ENCODE results near the gene CKB. TPM values are rescaled to one million over a fixed set of nuclear protein-coding genes. Genes with fewer than 3 reads are reported as not detected.

The CKB gene
- total RNA-seq, 2 experiments from 2014 or later: 0.82 to 3.0 TPM

DNA sequence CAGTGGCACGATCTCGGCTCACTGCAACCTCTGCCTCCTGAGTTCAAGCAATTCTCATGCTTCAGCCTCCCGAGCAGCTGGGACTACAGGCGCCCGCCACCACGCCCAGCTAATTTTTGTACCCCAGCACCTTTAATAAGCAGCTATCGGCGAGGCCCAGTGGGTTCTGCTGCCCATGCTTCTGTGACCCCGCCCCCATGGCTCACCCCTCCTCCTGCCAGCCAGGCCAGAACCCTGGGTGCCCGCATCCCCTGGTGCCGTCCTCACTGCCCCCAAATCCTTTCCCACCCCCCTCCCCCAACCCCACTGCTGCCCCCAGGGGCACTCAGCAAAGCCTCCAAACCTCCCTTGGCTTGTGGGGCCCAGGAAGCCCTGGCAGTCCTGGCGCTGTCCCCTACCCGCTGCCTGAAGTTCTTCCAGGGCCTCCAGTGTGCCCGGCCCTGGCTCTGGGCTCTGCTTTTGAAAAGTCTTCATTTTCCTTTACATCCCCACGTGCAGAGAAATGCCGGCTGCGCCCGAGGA is 25.4 kb upstream of the CKB start:
- DNase-seq (ENCODE audit: low spot score): no peak
- no peaks in the 10 kb centered on the region for H3K9me2 ChIP-seq (ENCODE audit: insufficient read depth, low read length)
- no peaks in the 10 kb centered on the region for H3K9me3 ChIP-seq (ENCODE audit: low read length)
- TF ChIP-seq, protein P1, sequence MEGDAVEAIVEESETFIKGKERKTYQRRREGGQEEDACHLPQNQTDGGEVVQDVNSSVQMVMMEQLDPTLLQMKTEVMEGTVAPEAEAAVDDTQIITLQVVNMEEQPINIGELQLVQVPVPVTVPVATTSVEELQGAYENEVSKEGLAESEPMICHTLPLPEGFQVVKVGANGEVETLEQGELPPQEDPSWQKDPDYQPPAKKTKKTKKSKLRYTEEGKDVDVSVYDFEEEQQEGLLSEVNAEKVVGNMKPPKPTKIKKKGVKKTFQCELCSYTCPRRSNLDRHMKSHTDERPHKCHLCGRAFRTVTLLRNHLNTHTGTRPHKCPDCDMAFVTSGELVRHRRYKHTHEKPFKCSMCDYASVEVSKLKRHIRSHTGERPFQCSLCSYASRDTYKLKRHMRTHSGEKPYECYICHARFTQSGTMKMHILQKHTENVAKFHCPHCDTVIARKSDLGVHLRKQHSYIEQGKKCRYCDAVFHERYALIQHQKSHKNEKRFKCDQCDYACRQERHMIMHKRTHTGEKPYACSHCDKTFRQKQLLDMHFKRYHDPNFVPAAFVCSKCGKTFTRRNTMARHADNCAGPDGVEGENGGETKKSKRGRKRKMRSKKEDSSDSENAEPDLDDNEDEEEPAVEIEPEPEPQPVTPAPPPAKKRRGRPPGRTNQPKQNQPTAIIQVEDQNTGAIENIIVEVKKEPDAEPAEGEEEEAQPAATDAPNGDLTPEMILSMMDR (conservative IDR thresholded peaks at IDR 0.05; ENCODE audit: low read length): no peak
- TF ChIP-seq EZH2phosphoT487 (IDR thresholded peaks at IDR 0.05; ENCODE audit: borderline replicate concordance, low read depth, low read length): no peak
- H3K4me2 ChIP-seq (ENCODE audit: low read length): no peak overlapping the region
- H2AFZ ChIP-seq (ENCODE audit: low read length): no peak overlapping the region
- H3K4me3 ChIP-seq (ENCODE audit: low read depth, low read length, poor library complexity, severe bottlenecking): no peak overlapping the region
- ChIA-PET CTCF (ENCODE audit: unreplicated experiment) (no interaction called here), POLR2A (no interaction called here)
- no peak overlapping the region for H3K27ac ChIP-seq (ENCODE audit: low read depth, low read length, poor library complexity, severe bottlenecking)
- no peaks in the 10 kb centered on the region for H4K20me1 ChIP-seq (ENCODE audit: insufficient read depth, low read length)
- no TSS peak for BruUV-seq (replicated peaks)
- H3K4me1 ChIP-seq (ENCODE audit: insufficient read depth, low read length, poor library complexity, severe bottlenecking): no peaks in the 10 kb centered on the region
- H3K36me3 ChIP-seq (ENCODE audit: insufficient read depth, low read length): no peaks in the 10 kb centered on the region
- H3K79me2 ChIP-seq (ENCODE audit: insufficient read depth, low read depth, low read length): no peaks in the 10 kb centered on the region
- intact Hi-C loops (cut with micrococcal nuclease; ENCODE audit: unreplicated experiment): no loop called here

DNA sequence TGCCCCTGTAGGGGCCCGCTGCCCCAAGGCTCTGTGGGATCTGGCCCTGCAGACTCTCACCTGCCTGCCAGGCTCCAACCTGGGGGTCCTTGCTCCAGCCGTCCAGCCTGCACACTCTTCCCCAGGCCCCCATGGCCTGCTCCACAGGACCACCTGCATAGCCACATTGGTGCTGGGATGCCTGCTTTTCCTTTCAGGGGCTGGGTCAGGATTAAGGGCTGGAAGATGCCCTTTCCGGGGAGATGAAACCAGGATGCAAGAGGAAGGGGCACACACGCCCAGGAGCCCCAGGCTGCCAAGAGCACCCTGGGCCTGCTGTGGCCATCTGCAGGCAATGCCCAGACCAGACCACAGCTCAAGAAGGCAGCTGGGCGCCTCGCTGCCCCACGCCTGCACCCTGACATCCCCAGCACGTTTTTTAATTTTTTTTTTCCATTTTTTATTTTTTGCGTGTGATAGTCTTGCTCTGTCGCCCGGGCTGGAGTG is 24.9 kb upstream of the CKB start:
- no peak overlapping the region for H3K4me2 ChIP-seq (ENCODE audit: low read length)
- no TSS peak for BruUV-seq (replicated peaks)
- no peak for DNase-seq (ENCODE audit: low spot score)
- TF ChIP-seq, protein P1 (conservative IDR thresholded peaks at IDR 0.05; ENCODE audit: low read length): no peak
- TF ChIP-seq EZH2phosphoT487 (IDR thresholded peaks at IDR 0.05; ENCODE audit: borderline replicate concordance, low read depth, low read length): no peak
- H3K9me2 ChIP-seq (ENCODE audit: insufficient read depth, low read length): no peaks in the 10 kb centered on the region
- intact Hi-C loops (cut with micrococcal nuclease; ENCODE audit: unreplicated experiment): no loop called here
- H3K36me3 ChIP-seq (ENCODE audit: insufficient read depth, low read length): no peaks in the 10 kb centered on the region
- H3K79me2 ChIP-seq (ENCODE audit: insufficient read depth, low read depth, low read length): no peaks in the 10 kb centered on the region
- no peak overlapping the region for H3K27ac ChIP-seq (ENCODE audit: low read depth, low read length, poor library complexity, severe bottlenecking)
- no peak overlapping the region for H3K4me3 ChIP-seq (ENCODE audit: low read depth, low read length, poor library complexity, severe bottlenecking)
- no peak overlapping the region for H2AFZ ChIP-seq (ENCODE audit: low read length)
- CTCF ChIA-PET (ENCODE audit: unreplicated experiment): no interaction called here
- H3K9me3 ChIP-seq (ENCODE audit: low read length): no peaks in the 10 kb centered on the region
- H3K4me1 ChIP-seq (ENCODE audit: insufficient read depth, low read length, poor library complexity, severe bottlenecking): no peaks in the 10 kb centered on the region
- H4K20me1 ChIP-seq (ENCODE audit: insufficient read depth, low read length): no peaks in the 10 kb centered on the region
- POLR2A ChIA-PET: no interaction called here

DNA sequence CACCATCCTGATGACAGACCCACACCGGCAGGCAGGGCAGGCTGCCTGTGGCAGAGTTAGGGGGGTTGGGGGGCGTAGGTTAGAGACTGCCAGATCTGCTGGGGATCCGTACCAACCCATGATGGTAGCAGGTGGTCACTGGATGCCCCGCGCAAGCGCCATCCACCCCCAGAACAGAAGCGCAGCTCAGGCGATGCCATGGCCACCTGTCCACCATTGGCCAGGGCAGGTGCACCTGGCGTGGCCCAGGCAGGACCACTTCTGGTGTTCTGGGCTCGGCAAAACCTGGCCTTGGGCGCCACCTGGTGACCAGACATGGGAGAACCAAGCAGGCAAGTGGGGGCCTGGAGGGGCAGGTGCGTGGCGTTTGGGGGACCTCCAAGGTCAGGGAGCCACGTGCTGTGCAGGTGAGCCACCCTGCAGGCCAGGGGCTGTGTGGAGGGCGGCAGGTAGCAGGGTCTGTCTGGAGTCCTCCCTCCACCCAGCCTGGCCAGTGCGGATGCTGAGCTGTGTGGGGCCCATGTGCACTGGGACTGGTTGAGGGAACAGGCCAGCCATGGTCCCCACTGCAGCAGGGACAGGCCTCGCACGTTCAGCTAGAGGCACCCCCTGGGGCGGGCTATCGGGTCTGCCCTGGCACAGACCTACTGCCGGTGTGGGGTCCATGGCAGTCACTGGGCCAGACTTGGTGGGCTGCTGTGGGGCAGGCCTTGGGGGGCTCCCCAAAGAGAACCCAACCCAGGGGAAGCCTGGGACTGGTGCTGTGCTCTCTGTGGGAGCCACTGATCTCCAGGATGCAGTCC is 24.2 kb upstream of the CKB start:
- Histone ChIP-seq H2AFZ (ENCODE audit: low read length) (no peak overlapping the region), H3K4me1 (ENCODE audit: insufficient read depth, low read length, poor library complexity, severe bottlenecking) (no peaks in the 10 kb centered on the region), H3K4me2 (ENCODE audit: low read length) (no peak overlapping the region), H4K20me1 (ENCODE audit: insufficient read depth, low read length) (no peaks in the 10 kb centered on the region), H3K4me3 (ENCODE audit: low read depth, low read length, poor library complexity, severe bottlenecking) (no peak overlapping the region), H3K36me3 (ENCODE audit: insufficient read depth, low read length) (no peaks in the 10 kb centered on the region), H3K79me2 (ENCODE audit: insufficient read depth, low read depth, low read length) (no peaks in the 10 kb centered on the region), H3K27ac (ENCODE audit: low read depth, low read length, poor library complexity, severe bottlenecking) (no peak overlapping the region), H3K9me3 (ENCODE audit: low read length) (no peaks in the 10 kb centered on the region), H3K9me2 (ENCODE audit: insufficient read depth, low read length) (no peaks in the 10 kb centered on the region)
- intact Hi-C loops (cut with micrococcal nuclease; ENCODE audit: unreplicated experiment): loop anchor here (1.0 kb wide), 1 partner anchor 29 kb away; no protein-coding TSS in a partner anchor
- no TSS peak for BruUV-seq (replicated peaks)
- CTCF ChIA-PET (ENCODE audit: unreplicated experiment): interaction anchor here (0.5 kb wide), 1 partner anchor 1986 kb away, joined by 3 read pairs; no protein-coding TSS in a partner anchor
- no peak for TF ChIP-seq EZH2phosphoT487 (IDR thresholded peaks at IDR 0.05; ENCODE audit: borderline replicate concordance, low read depth, low read length)
- TF ChIP-seq, protein P1 (conservative IDR thresholded peaks at IDR 0.05; ENCODE audit: low read length): peak; percentile 92
- POLR2A ChIA-PET: no interaction called here
- peak; percentile 71 for DNase-seq (ENCODE audit: low spot score)

Data from OCI-LY7 (cell line).